Peyer's patch (tissue), 4 donors: ENCODE measurements around the gene HOXA3.

Source experiments
- POLR2A ChIP-seq, 2 donors: fragments of 450-650 bp; IDR thresholded peaks; one replicate each; pipeline ENCODE4 v1.5.1; 2017; ENCODE audit warnings: antibody characterized with exemption in 2 of 2, mild to moderate bottlenecking in 2 of 2, moderate library complexity in 2 of 2
- TF ChIP-seq, protein P1 (sequence below), 6 experiments: fragments of 450-650 bp in 4 of 6; fragments of 200-600 bp in 2 of 6; sonication (generic) in 1 of 6; IDR thresholded peaks; one replicate each; pipeline ENCODE4 v1.5.1; 2017 to 2019; ENCODE audit warnings: antibody characterized with exemption in 6 of 6, mild to moderate bottlenecking in 3 of 6, moderate library complexity in 1 of 6

DNA sequence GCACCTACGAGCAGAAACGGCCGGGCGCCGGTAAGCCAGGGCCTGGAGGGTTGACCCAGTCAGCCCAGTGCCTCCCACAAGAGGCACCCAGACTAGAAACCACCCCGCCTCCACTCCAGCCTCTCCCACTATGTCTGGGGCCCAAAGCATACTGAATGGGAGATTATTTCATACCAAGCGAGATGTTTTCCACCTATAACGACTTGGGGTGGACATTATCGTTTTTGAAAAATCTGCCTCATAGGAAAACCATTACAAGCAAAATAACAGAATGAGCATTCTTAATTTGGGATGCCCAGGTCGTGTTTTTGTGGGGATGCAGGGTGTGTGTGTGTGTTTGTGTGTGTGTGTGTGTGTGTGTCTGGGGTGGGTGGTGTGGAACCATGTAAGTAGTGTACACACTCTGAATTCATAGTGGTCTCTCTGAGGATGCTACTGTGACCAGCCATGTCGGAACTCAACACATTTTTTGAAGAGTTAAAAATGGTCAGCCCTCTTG, 6.4 kb downstream of the HOXA3 start:
- no peak for TF ChIP-seq POLR2A (IDR thresholded peaks at IDR 0.05)
- TF ChIP-seq, protein P1, sequence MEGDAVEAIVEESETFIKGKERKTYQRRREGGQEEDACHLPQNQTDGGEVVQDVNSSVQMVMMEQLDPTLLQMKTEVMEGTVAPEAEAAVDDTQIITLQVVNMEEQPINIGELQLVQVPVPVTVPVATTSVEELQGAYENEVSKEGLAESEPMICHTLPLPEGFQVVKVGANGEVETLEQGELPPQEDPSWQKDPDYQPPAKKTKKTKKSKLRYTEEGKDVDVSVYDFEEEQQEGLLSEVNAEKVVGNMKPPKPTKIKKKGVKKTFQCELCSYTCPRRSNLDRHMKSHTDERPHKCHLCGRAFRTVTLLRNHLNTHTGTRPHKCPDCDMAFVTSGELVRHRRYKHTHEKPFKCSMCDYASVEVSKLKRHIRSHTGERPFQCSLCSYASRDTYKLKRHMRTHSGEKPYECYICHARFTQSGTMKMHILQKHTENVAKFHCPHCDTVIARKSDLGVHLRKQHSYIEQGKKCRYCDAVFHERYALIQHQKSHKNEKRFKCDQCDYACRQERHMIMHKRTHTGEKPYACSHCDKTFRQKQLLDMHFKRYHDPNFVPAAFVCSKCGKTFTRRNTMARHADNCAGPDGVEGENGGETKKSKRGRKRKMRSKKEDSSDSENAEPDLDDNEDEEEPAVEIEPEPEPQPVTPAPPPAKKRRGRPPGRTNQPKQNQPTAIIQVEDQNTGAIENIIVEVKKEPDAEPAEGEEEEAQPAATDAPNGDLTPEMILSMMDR (IDR thresholded peaks at IDR 0.05): no peak
